ENCODE measurements around the gene CHCHD4.

Gene CHCHD4

DNA sequence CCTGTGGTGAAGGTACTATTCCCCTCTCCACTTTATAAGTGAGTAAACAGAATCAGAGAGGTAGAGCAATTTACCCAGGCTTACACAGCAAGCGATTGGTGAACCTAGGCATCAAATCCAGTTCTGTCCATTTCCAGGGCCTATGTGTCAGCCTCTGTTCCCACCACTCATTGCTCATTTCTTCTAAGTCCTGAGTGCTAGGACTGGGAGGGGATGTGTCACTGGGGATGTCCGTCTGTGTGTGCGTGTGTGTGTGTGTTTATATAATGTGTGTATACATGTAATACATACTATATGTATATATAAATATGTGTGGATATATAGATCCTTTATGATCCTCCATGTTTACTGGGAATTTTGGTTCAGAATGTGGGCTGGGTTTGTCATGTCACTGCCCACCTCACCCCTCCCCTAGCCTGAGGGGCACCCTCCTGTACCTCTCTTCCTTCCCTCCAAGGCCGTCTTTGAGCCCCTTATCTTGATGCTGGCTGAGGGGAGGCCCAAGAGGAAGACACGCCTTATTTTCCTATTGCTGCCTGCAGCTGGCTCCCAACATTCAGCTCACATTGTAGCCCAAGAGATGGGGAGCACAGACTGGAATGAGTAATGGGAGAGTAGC, 2.3 kb upstream of the CHCHD4 start:
- no peak for TF ChIP-seq CTCF (IDR thresholded peaks at IDR 0.05; ENCODE audit: low read depth, low read length)
- peak overlapping the region in 1 of 2 donors; percentile 100 for H3K4me3 ChIP-seq (replicated peaks in 1 of 2; ENCODE audit: low read depth in 2 of 2, low read length in 2 of 2)
- no peak for DNase-seq (ENCODE audit: low read depth in 2 of 2)

- peak overlapping the region; percentile 100 for H3K4me3 ChIP-seq (replicated peaks in 1 of 2; ENCODE audit: low read depth in 2 of 2, low read length in 2 of 2)
- TF ChIP-seq CTCF (IDR thresholded peaks at IDR 0.05; ENCODE audit: low read depth, low read length) = no peak
- DNase-seq (ENCODE audit: low read depth in 2 of 2) = no peak
Observed at GRCh38 chr3:14126017-14126886, 1.6 kb upstream of the CHCHD4 start.

DNA sequence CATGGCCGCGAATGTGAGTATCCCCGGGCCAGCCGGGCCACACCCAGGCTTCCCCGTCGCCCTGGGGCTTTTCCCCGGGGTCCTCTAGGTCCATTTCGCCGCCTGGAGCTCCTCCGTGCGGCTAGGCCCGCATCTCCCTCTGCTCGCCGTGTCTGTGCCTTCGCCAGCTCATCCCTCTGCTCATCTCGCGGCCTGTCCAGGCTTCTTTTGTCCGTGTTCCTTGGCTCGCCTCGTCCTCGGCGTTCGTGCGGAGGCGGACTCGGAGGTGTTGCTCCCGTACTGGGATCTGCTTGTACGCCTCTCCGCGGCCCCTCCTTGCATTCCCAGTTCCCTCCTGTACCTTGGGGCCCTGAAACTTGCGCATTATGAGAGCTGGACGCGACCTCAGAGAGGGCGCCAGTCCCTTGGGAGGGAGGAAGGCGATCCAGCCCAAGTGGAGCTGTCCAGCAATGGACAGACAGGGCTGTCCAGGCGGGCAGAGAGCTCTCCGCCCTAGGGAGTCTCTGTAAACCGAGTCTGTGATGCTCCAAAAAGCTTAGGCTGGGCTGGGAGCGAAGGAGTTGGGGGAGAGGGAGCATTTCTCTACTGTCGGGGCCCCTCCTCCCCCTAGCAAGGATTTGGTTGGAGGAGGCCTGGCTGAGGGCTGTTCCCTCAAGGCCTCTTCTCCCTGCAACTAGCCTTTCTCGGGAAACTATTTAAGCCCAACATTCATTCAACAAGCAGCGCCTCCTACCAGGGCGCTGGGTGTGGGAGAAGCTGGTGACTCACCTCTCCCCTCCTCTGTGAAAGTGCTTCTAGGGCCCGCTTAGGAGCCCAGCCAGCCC, 735 bp upstream of the CHCHD4 start:
- DNase-seq (ENCODE audit: low read depth in 2 of 2) = peak; percentile 95 to 96
- TF ChIP-seq CTCF (IDR thresholded peaks at IDR 0.05; ENCODE audit: low read depth, low read length) = no peak
- H3K4me3 ChIP-seq (replicated peaks in 1 of 2; ENCODE audit: low read depth in 2 of 2, low read length in 2 of 2) = peak overlapping the region; percentile 100

GRCh38 chr3:14124223-14124614, 451 bp downstream of the CHCHD4 start:
- TF ChIP-seq CTCF (IDR thresholded peaks at IDR 0.05; ENCODE audit: low read depth, low read length) = no peak
- peak; percentile 36 to 64 for DNase-seq (ENCODE audit: low read depth in 2 of 2)
- H3K4me3 ChIP-seq (replicated peaks in 1 of 2; ENCODE audit: low read depth in 2 of 2, low read length in 2 of 2) = peak overlapping the region; percentile 100

DNA sequence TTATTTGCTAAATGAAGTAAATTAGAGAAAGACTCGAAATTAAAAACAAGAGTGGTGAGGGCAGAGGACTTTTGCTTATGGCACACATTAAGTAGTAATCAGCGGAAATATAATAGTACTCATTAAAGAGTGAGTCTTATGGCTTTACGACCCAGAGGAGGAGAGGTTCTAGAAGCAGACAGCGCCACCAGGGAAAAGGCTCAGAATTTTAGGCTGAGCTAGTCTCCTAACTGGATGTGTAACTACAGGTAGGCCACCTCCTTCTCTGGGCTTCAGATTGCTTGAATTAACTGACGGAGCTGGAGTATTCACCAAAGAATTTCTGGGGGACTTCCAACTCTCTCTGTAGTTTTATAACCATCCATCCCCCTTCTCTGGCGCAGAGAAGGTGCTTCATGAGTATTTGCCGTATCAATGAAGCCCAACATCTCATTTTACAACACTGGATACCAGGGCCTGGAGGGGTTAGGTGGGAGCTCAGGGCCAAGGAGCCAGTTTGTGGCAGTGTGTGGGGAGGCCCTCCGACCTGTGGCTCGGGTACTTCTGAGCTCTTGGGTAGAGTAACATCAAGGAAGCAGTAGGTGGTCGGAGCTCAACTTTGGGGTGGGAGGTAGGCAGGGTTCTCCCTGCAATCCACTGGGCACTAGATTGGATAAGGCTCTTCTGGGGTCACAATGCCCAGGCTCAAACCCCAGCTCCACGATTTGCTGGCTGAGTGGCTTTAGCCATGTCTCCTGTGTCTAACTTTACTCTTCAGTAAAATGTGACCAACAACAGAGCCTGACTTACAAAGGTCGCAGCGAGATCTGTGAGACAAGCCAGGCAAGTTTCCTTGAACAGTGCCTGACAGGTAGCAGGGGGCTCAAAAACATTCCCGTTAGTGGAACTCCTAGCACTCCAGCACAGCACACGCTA, 1.1 kb downstream of the CHCHD4 start:
- DNase-seq (ENCODE audit: low read depth in 2 of 2) = no peak

More for the DNA sequence above, 1.1 kb downstream of the CHCHD4 start:
- peak overlapping the region; percentile 100 for H3K4me3 ChIP-seq (replicated peaks in 1 of 2; ENCODE audit: low read depth in 2 of 2, low read length in 2 of 2)
- TF ChIP-seq CTCF (IDR thresholded peaks at IDR 0.05; ENCODE audit: low read depth, low read length) = no peak
